ENCODE data around the gene NR2F1-AS1.

Gene NR2F1-AS1

DNA sequence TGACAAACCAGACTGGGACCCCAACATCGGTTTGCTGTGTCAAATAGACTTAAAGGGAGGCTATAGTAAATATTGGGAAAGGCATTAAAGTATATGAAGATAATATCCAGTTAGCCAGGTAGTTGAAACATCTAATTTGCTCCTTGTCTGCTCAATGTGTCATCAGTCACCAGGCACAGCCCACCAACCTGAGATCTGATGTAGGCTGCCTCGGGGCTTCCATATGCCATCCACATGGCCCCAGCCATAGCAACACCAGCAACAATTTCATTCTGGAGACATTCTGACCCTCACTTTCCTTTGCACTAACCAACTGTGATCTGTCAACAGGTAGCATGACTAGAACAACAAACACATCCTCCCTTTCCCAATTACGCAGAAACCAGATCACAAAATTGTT lies 196.0 kb downstream of the NR2F1-AS1 start:
- in situ Hi-C loops (cut with HindIII; ENCODE audit: low sequenced_read_pairs) = no loop called here
- TF ChIP-seq, protein P1, sequence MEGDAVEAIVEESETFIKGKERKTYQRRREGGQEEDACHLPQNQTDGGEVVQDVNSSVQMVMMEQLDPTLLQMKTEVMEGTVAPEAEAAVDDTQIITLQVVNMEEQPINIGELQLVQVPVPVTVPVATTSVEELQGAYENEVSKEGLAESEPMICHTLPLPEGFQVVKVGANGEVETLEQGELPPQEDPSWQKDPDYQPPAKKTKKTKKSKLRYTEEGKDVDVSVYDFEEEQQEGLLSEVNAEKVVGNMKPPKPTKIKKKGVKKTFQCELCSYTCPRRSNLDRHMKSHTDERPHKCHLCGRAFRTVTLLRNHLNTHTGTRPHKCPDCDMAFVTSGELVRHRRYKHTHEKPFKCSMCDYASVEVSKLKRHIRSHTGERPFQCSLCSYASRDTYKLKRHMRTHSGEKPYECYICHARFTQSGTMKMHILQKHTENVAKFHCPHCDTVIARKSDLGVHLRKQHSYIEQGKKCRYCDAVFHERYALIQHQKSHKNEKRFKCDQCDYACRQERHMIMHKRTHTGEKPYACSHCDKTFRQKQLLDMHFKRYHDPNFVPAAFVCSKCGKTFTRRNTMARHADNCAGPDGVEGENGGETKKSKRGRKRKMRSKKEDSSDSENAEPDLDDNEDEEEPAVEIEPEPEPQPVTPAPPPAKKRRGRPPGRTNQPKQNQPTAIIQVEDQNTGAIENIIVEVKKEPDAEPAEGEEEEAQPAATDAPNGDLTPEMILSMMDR (IDR thresholded peaks at IDR 0.05; ENCODE audit: low read depth, low read length) = no peak
- no peak overlapping the region for H3K4me3 ChIP-seq (ENCODE audit: low read depth, low read length)
- DNase-seq (ENCODE audit: low read depth, low spot score) = no peak

DNA sequence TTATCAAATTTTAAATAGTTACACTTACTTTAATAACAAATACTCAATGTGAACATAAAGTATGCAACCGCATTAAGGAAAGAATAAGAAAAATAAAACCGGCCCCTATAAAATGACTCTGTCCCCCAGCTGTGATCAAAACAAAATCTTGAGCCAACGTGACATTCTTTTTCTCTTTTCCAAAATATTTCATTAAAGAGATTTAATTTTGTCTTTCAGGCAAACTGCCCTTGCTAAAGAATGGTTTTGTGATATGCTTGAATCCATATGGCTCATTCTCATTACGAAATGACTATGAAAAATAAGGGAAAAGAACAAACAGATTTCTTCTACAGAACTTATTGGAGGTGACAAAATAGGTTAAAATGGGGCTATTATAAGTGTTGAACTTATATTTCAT lies 197.0 kb downstream of the NR2F1-AS1 start:
- TF ChIP-seq, protein P1 (IDR thresholded peaks at IDR 0.05; ENCODE audit: low read depth, low read length) = no peak
- in situ Hi-C loops (cut with HindIII; ENCODE audit: low sequenced_read_pairs) = no loop called here
- no peak overlapping the region for H3K4me3 ChIP-seq (ENCODE audit: low read depth, low read length)
- DNase-seq (ENCODE audit: low read depth, low spot score) = no peak

DNA sequence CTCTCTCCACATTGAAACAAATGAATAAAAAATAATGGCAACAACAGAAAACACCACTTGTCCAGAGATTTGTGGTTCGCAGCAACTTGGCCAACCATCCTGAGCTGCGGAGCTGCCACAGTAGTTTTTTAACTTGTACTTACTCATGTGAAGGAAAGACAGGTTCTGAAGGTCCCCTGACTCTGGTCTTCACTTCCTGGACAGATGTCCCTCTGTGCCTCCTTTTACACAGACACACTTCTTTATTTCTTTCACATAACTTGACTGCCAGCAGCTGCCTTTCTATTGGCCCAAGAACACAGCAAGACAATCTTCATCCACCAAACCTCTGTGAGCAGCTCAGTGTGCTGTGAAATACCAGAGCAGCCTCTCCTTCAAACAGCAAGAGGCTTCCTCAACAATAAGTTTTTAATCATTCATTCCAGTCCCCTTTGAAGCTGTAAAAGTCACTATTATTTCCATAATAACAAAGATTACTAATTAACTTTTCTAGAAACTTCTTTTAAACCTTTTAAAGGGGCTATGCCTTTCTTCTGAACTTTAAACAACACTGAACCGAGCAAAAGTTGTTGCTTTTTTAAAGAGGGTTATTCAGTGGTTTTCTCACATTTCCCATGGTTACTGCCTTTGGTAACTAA lies 198.7 kb downstream of the NR2F1-AS1 start:
- no peak overlapping the region for H3K4me3 ChIP-seq (ENCODE audit: low read depth, low read length)
- in situ Hi-C loops (cut with HindIII; ENCODE audit: low sequenced_read_pairs) = no loop called here
- TF ChIP-seq, protein P1 (IDR thresholded peaks at IDR 0.05; ENCODE audit: low read depth, low read length) = no peak
- no peak for DNase-seq (ENCODE audit: low read depth, low spot score)

DNA sequence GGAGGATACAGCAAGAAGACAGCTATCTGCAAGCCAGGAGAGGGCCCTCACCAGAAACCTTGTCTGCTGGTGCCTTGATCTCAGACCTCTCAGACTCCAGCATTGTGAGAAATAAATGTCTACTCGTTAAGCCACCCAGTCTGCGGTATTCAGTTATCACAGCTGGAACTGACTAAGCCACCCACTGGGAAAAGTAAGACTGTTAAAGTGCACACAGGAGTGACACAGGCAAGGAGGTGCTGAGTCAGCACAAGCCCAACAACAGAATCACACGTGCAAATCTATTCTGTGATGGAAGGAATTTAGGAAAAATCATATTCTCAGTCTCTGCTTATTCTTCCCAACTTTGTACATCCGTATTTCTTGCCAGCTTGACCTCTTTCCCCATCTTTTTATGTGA lies 200.0 kb downstream of the NR2F1-AS1 start:
- DNase-seq (ENCODE audit: low read depth, low spot score) = peak; percentile 58
- TF ChIP-seq, protein P1 (IDR thresholded peaks at IDR 0.05; ENCODE audit: low read depth, low read length) = no peak
- H3K4me3 ChIP-seq (ENCODE audit: low read depth, low read length) = no peak overlapping the region
- in situ Hi-C loops (cut with HindIII; ENCODE audit: low sequenced_read_pairs) = no loop called here

DNA sequence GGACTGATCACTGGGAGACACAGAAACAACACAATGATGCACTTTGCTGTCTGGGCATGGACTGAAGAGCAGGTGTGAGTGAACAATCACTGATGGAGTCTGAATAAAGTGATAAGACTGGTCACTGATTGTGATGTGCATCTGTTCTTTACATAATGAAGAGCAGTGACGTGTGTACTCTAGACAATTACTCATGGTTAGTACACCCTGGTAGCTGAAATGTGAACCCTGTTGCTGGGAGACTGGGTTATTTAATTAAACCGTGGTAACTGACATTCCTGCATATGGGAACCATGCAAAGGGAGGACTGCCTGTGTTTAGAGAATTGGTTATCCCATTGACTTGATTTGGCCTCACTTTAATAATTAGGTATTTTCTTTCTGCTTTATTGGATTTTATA lies 202.9 kb downstream of the NR2F1-AS1 start:
- TF ChIP-seq, protein P1 (IDR thresholded peaks at IDR 0.05; ENCODE audit: low read depth, low read length) = no peak
- H3K4me3 ChIP-seq (ENCODE audit: low read depth, low read length) = no peak overlapping the region
- in situ Hi-C loops (cut with HindIII; ENCODE audit: low sequenced_read_pairs) = no loop called here
- peak; percentile 88 for DNase-seq (ENCODE audit: low read depth, low spot score)

DNA sequence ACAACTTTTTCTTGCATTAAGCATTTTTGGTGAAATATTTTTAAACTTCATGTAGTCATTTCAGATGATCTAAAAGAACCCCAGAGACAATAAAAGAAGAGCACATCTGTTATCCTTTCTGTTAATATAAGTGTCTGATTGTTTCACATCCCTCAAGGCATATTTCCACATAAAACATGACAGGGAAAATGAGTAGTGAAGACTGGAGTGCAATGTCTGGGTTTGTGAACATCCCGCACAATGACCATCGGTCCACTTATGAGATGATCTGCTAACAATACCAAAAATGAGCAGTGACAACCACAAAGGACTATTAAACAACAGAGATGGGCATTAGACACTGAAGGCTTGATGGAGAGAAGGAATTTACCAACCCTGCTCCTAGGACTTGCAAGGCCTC lies 209.1 kb downstream of the NR2F1-AS1 start:
- no peak for DNase-seq (ENCODE audit: low read depth, low spot score)
- in situ Hi-C loops (cut with HindIII; ENCODE audit: low sequenced_read_pairs) = no loop called here

More for the DNA sequence above, 209.1 kb downstream of the NR2F1-AS1 start:
- no peak overlapping the region for H3K4me3 ChIP-seq (ENCODE audit: low read depth, low read length)
- TF ChIP-seq, protein P1 (IDR thresholded peaks at IDR 0.05; ENCODE audit: low read depth, low read length) = no peak

All from astrocyte of the spinal cord (primary cell).